NCI-H510A (cell line): ENCODE measurements around the gene DNAAF9.

Source experiments
- DNase-seq: peaks from one replicate; lab custom pipeline; 2025; lab: John Stamatoyannopoulos, UW

The DNAAF9 gene

GRCh38 chr20:3371754-3372153 is 35.7 kb downstream of the DNAAF9 start:
- DNase-seq: no peak

DNA sequence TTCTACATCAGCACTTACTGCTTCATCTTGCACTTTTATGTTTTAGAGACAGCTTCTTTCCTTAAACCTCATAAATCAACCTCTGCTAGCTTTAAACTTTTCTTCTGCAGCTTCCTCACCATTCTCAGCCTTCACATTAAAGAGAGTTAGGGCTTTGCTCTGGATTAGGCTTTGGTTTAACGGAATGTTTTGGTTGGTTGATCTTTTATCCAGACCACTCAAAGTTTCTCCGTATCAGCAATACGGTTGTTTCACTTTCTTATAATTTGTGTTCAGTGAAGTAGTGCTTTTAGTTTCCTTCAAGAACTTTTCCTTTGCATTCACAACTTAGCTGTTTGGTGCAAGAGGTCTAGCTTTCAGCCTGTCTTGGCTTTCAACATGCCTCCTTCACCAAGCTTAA is 40.4 kb downstream of the DNAAF9 start:
- no peak for DNase-seq

DNA sequence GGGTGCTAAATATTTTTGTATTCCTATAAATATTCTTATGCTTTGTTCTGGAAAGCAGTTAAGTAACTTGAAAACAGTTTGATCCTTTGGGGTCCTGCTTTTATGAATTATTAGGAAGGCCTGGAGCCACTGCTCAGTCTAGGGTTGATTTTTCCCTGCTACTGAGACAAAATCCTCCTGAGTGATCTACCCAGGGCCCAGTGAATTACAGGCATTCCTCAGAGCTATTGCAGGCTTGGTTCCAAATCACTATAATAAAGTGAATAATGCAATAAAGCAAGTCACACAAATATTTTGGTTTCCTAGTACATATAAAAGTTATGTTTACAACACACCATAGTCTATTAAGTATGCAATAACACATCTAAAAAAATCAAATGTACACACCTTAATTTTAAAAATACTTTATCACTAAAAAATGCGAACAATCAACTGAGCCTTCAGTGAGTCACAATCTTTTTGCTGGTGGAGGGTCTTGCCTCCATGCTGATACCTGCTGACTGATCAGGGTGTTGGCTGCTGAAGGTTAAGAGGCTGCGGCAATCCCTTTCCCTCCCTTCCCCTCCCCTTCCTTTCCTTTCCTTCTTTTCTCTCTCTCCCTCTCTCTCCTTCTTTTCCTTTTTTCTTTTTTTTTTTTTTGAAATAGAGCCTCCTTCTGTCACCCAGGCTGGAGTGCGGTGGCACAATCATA is 43.0 kb downstream of the DNAAF9 start:
- no peak for DNase-seq

- no peak for DNase-seq
Measured at GRCh38 chr20:3360752-3361151, 46.7 kb downstream of the DNAAF9 start.

- no peak for DNase-seq
Measured at GRCh38 chr20:3358676-3359340, 48.7 kb downstream of the DNAAF9 start.
